Stimulated activated CD4-positive, alpha-beta T cell treated with anti-CD3 and anti-CD28 coated beads, Interleukin-1b, Interleukin-23, amount 100 ng/mL, for 1 hour (primary cell): ENCODE results near the gene CRMP1.

Experiments
- DNase-seq, 2 donors: peaks; one replicate each; pipeline ENCODE4 v3.0.0-alpha.2; 2020; ENCODE audit warnings: low read depth in 2 of 2

Gene CRMP1

DNA sequence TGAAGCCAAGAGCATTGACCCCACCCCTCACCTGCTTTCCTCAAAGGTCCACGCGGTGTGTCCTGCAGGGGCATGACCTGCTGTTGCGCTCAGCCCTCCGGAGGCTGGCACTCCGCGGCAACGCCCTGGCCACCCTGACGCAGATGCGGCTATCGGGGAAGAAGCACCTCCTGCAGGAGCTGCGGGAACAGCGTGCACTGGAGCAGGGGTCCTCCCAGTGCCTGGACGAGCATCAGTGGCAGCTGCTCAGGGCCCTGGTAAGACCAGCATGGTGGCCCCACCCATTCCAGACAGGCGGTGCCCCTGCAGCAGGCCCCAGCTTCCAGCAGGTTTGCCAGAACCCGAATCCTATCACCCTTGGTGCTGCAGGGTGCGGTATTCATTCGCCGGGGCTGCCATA, 95.9 kb downstream of the CRMP1 start:
- DNase-seq, result no peak

GRCh38 chr4:5795580-5795979, 97.3 kb downstream of the CRMP1 start:
- no peak for DNase-seq

GRCh38 chr4:5793514-5793913, 99.4 kb downstream of the CRMP1 start:
- no peak for DNase-seq

GRCh38 chr4:5791654-5792053, 101.2 kb downstream of the CRMP1 start:
- no peak for DNase-seq

DNA sequence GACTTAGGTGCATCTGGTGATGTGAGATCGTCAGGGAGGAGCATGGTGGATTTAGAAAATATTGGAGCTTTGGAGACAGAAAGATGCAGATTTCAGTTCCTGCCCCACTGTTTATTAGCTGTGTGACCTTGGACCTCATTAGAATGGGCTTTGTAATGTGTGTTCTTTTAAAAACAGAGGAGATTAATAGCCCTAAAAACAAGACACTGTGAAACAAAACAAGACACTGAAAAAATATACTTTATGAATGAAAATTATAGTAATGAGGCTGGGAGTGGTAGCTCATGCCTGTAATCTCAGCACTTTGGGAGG, 102.4 kb downstream of the CRMP1 start:
- DNase-seq, result no peak

GRCh38 chr4:5789141-5789540, 103.7 kb downstream of the CRMP1 start:
- DNase-seq, result no peak

DNA sequence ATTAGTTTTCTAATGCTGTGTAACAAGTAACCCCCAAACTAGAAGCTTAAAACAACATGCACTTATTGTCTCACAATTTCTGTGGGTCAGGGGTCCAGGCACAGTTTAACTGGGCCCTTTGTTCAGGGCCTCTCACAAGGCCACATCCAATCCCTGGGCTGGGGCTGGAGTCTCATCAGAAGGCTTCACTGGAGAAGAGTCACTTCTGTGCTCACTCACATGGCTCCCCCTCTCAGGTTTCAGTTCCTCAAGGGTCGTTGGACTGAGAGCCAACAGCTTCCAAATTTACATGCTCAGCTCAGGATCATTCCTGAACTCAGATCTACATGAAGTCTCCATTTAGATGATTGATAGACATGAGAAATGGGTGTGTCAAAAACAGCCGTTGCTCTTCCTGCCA, 104.7 kb downstream of the CRMP1 start:
- DNase-seq, result no peak

DNA sequence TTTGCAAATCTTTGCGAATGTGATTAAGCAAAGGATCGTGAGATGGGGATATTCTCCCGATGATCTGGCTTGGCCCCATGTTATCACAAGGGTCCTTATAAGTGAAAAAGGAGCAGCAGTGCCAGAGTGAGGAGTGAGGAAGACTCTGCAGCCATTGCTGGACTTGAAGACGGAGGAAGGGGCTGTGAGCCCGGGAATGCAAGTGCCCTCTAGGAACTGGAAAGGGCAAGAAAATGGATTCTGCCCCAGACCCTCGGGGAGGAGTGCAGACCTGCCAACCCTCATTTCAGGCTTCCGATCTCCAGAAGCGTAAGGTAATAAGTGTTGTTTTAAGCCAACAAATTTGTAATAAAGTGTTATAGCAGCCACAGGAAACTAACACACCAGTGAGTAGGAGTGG, 105.6 kb downstream of the CRMP1 start:
- no peak for DNase-seq

- DNase-seq, result no peak
Measured at GRCh38 chr4:5785806-5786680, 106.8 kb downstream of the CRMP1 start.

DNA sequence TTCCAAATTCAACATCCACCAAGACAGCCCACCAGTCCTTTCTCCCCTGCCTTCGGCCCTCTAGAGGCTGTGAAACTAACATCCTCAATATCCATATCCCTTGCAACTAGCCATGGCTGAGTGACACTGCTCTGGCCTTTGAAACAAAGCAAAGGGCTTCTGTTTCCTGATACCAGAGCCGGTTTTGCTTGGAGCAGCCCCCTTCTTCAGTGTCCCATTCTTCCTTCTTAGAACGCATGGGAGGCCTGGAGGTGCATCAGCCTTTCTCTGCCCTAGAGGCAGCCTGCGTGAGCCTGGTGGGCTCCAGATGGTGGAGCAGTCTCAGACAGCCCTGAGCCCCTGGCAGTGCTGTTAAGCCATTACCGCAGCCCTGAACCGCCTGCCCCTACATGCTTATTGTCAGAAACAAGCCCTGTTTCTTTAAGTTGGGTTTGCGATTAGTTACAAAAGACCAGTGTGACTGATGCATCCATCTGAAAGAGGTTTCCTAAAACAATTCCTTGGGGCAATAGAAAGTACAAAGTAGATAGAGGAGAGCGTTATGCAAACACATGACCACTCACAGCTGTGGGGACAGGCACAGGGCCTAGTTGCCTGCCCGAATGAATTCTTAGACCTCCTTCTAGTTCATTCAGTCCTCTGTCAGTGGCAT, 107.8 kb downstream of the CRMP1 start:
- no peak for DNase-seq

- no peak for DNase-seq
Measured at GRCh38 chr4:5784021-5784420, 108.9 kb downstream of the CRMP1 start.

GRCh38 chr4:5783486-5783885, 109.4 kb downstream of the CRMP1 start:
- no peak for DNase-seq

GRCh38 chr4:5782829-5783476, 109.9 kb downstream of the CRMP1 start:
- no peak for DNase-seq

DNA sequence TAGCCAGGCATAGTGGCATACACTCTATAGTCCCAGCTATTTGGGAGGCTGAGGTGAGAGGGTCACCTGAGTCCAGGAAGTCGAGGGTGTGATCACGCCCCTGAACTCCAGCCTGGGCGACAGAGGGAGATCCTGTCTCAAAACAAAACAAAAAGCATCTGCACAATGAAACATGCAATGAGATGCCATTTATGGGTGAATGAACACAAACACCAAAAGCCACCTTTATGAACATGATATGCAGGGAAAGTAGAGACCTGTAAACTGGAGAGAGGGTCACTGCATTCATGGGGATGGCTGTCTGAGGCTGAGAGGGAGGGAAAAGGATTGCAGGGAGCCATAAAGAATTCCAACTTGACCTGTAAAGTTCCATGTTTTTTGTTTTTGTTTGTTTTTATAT, 111.2 kb downstream of the CRMP1 start:
- DNase-seq, result no peak

- DNase-seq, result no peak
Measured at GRCh38 chr4:5780831-5781480, 111.9 kb downstream of the CRMP1 start.

- no peak for DNase-seq
Measured at GRCh38 chr4:5776510-5776909, 116.4 kb downstream of the CRMP1 start.

DNA sequence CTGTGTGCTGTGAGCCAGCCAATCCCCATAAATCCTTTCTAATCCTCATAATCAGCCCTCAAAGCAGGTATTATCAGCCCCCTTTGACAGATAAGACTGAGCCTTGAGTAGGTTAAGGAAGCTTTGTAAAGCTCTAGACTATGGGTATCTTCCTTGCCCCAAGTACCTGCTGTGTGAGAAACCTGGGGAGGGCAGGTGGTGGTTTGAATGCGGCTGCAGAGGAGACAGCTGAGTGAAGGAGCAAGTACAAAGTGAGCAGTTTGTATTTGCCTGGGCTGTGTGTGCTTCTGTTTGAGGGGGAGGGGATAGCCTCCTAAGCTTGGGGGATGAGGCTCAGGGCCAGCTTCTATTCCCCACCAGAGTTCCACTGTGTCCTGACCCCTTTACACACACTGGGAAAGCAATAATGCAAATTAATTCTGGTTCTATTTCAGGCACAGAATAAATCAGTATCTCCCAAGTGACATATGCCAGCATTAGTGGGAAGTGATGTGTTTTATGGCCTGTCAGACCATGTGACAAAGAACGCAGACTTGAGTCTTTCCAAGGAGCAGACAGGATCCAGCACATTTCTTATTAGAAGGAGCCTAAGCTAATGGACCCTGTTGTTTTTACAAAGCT, 118.4 kb downstream of the CRMP1 start:
- no peak for DNase-seq

DNA sequence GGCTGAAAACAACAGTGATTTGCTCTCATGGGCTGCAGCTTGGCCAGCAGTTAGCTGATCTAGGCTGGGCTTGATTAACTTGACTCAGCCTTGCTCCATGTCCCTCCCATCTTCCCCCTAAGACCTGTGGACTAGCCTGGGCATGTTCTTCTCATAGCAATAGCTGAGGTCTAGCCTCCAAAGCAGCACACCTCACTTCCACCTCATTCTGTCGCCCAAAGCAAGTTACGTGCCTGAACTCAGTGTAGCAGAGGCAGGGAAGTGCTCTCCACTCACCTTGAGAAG, 119.7 kb downstream of the CRMP1 start:
- no peak for DNase-seq

GRCh38 chr4:5772528-5773270, 120.2 kb downstream of the CRMP1 start:
- DNase-seq, result no peak
